PC-9 (cell line): Measurements from ENCODE around the gene SLC66A2. TPM values are rescaled to one million over a fixed set of nuclear protein-coding genes. Genes with fewer than 3 reads are reported as not detected.

Experiments used
- BruUV-seq: library from RNA; stranded (reverse); fragments of 400-500 nt; replicated peaks from 2 replicates; lab custom pipeline; 2021; lab: Mats Ljungman, UMichigan
- CTCF ChIA-PET: fragments of 300-600 bp; sonication (Branson Sonifier 250); formaldehyde crosslinking; loops from one replicate; lab custom pipeline; 2022; ENCODE audit warnings: antibody characterized with exemption; lab: Charles Lee
- POLR2A ChIA-PET: fragments of 300-600 bp; sonication (Branson Sonifier 250); formaldehyde crosslinking; loops from one replicate; lab custom pipeline; 2022; ENCODE audit warnings: antibody characterized with exemption; ENCODE audit not compliant: unreplicated experiment; lab: Charles Lee
- DNase-seq, 2 experiments: peaks; one replicate each; pipeline versions ENCODE4 v3.0.0 to v3.0.0-alpha.2; 2015 to 2022; ENCODE audit warnings: mixed read lengths in 1 of 2
- H2AFZ ChIP-seq: fragments of 200-600 bp; sonication (generic); 2 replicates; pipeline ENCODE4 v1.8.1; 2017; ENCODE audit warnings: antibody characterized with exemption
- H3F3A ChIP-seq: fragments of 200-600 bp; sonication (generic); 2 replicates; pipeline ENCODE4 v1.8.1; 2017; ENCODE audit warnings: antibody characterized with exemption, mild to moderate bottlenecking, low read depth; ENCODE audit not compliant: insufficient read depth
- H3K27ac ChIP-seq: fragments of 200-600 bp; sonication (generic); 2 replicates; pipeline ENCODE4 v1.6.1; 2016; ENCODE audit warnings: mixed run types
- H3K27me3 ChIP-seq: fragments of 200-600 bp; sonication (generic); 2 replicates; pipeline ENCODE4 v1.6.1; 2016; ENCODE audit warnings: low read depth, mixed run types; ENCODE audit not compliant: insufficient read depth
- H3K36me3 ChIP-seq: fragments of 200-600 bp; sonication (generic); 2 replicates; pipeline ENCODE4 v1.6.1; 2016; ENCODE audit warnings: low read depth, mixed run types
- H3K4me1 ChIP-seq: fragments of 200-600 bp; sonication (generic); replicated peaks from 2 replicates; pipeline ENCODE4 v1.6.1; 2016; ENCODE audit warnings: mixed run types; ENCODE audit not compliant: insufficient read depth
- H3K4me2 ChIP-seq: fragments of 200-600 bp; sonication (generic); 2 replicates; pipeline ENCODE4 v1.6.1; 2017; ENCODE audit warnings: mixed run types
- H3K4me3 ChIP-seq: fragments of 200-600 bp; sonication (generic); 2 replicates; pipeline ENCODE4 v1.6.1; 2016; ENCODE audit warnings: mixed run types
- H3K79me2 ChIP-seq: fragments of 200-600 bp; sonication (generic); 2 replicates; pipeline ENCODE4 v1.6.1; 2017; ENCODE audit warnings: low read depth, mixed run types
- H3K9me2 ChIP-seq: fragments of 200-600 bp; sonication (generic); 2 replicates; pipeline ENCODE4 v1.8.1; 2017; ENCODE audit warnings: mild to moderate bottlenecking; ENCODE audit not compliant: insufficient read depth
- H3K9me3 ChIP-seq: fragments of 200-600 bp; sonication (generic); 2 replicates; pipeline ENCODE4 v1.8.1; 2016; ENCODE audit warnings: low read depth; ENCODE audit not compliant: insufficient read depth
- H4K20me1 ChIP-seq: fragments of 200-600 bp; sonication (generic); 2 replicates; pipeline ENCODE4 v1.8.1; 2017; ENCODE audit not compliant: insufficient read depth
- CTCF ChIP-seq: fragments of 200-600 bp; sonication (generic); conservative IDR thresholded peaks from 2 replicates; pipeline ENCODE4 v1.6.1; 2017; ENCODE audit warnings: mixed run types, antibody characterized with exemption, mild to moderate bottlenecking, moderate library complexity
- EZH2 ChIP-seq: fragments of 200-600 bp; sonication (generic); IDR thresholded peaks from 2 replicates; pipeline ENCODE4 v1.8.0; 2017; ENCODE audit warnings: antibody characterized with exemption, low read depth
- intact Hi-C: fragments of 100-400 bp; cut with micrococcal nuclease; formaldehyde crosslinking; loops from one replicate; pipeline ENCODE4 v1.10.0; 2022; ENCODE audit not compliant: unreplicated experiment
- total RNA-seq: library from RNA; stranded (reverse); gene quantifications from 2 replicates; pipeline ENCODE4 v1.2.3, GENCODE V29; 2021

Gene SLC66A2
- total RNA-seq, 1 experiment from 2014 or later, result 24.3 TPM

DNA sequence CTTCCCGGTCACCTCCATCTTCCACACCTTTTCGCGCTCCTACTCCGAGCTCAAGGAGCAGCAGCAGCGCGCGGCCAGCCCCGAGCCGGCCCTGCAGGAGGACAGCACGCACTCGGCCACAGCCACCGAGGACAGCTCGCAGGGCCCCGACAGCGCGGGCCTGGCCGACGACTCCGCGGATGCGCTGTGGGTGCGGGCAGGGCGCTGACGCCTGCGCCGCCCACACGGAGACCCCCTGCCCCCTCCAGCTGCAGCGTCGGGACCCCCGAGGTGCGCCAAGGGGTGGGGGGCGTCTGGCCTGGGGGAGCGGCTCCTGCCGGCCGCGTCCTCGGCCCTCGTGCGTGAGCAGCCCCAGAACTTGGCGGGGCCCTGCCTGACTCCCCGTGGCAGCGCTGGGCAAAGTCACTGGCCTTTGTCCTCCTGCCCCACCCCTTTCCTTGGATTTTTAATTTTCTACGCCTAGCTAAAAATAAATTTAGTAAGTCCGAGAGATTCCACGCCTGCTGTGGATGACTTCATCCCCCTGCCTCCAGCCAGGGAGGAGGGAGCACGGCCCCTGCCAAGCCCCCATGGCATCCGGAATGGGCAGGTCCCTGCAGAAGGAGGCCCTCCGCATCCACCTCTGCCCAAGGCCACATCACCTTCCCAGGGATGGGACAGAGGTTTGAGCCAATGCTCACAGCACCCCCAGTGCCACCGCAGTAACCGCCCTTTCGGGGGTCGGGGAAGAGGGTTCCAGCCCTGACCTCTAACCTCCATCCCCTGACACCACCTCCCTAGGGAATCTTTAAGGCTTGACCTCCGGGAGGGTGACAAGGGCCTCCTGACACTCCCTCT lies 51.6 kb downstream of the SLC66A2 start:
- no peaks in the 10 kb centered on the region for H3K27me3 ChIP-seq
- DNase-seq, result no peak
- no peaks in the 10 kb centered on the region for H4K20me1 ChIP-seq
- no peaks in the 10 kb centered on the region for H3K9me2 ChIP-seq
- intact Hi-C loops, result no loop called here
- peaks cover 33% of the 10 kb centered on the region for H3K9me3 ChIP-seq
- no peaks in the 10 kb centered on the region for H3K79me2 ChIP-seq
- no peak overlapping the region for H3K27ac ChIP-seq
- ChIA-PET CTCF (no interaction called here), POLR2A (no interaction called here)
- TF ChIP-seq CTCF (no peak), EZH2 (no peak)
- H3K4me2 ChIP-seq, result no peak overlapping the region
- no peak overlapping the region for H3K4me3 ChIP-seq
- no peaks in the 10 kb centered on the region for H3K4me1 ChIP-seq
- no TSS peak for BruUV-seq
- no peaks in the 10 kb centered on the region for H3K36me3 ChIP-seq
- H3F3A ChIP-seq, result peaks cover 6% of the 10 kb centered on the region; the same call in 1 of the 2 replicates
- H2AFZ ChIP-seq, result no peak overlapping the region

- no peak for TF ChIP-seq CTCF
- TF ChIP-seq EZH2, result no peak
- no peaks in the 10 kb centered on the region for H3K79me2 ChIP-seq
- H3K4me2 ChIP-seq, result no peak overlapping the region
- DNase-seq, result no peak
- ChIA-PET POLR2A (no interaction called here), CTCF (no interaction called here)
- H2AFZ ChIP-seq, result no peak overlapping the region
- no peaks in the 10 kb centered on the region for H3K4me1 ChIP-seq
- intact Hi-C loops, result no loop called here
- no TSS peak for BruUV-seq
- H4K20me1 ChIP-seq, result no peaks in the 10 kb centered on the region
- H3K27ac ChIP-seq, result no peak overlapping the region
- H3F3A ChIP-seq, result peaks cover 6% of the 10 kb centered on the region; the same call in 1 of the 2 replicates
- no peak overlapping the region for H3K4me3 ChIP-seq
- H3K36me3 ChIP-seq, result no peaks in the 10 kb centered on the region
- peaks cover 33% of the 10 kb centered on the region for H3K9me3 ChIP-seq
- H3K27me3 ChIP-seq, result no peaks in the 10 kb centered on the region
- H3K9me2 ChIP-seq, result no peaks in the 10 kb centered on the region
Observed at GRCh38 chr18:79898952-79899608, 52.4 kb downstream of the SLC66A2 start.

- no peaks in the 10 kb centered on the region for H3K79me2 ChIP-seq
- BruUV-seq, result no TSS peak
- DNase-seq, result no peak
- H4K20me1 ChIP-seq, result no peaks in the 10 kb centered on the region
- H3K9me2 ChIP-seq, result no peaks in the 10 kb centered on the region
- H2AFZ ChIP-seq, result no peak overlapping the region
- H3K36me3 ChIP-seq, result no peaks in the 10 kb centered on the region
- no peak overlapping the region for H3K4me3 ChIP-seq
- intact Hi-C loops, result no loop called here
- ChIA-PET POLR2A (no interaction called here), CTCF (no interaction called here)
- H3K27me3 ChIP-seq, result no peaks in the 10 kb centered on the region
- H3K27ac ChIP-seq, result no peak overlapping the region
- TF ChIP-seq EZH2 (no peak), CTCF (no peak)
- no peaks in the 10 kb centered on the region for H3K4me1 ChIP-seq
- H3K4me2 ChIP-seq, result no peak overlapping the region
- H3K9me3 ChIP-seq, result peaks cover 33% of the 10 kb centered on the region
- peaks cover 6% of the 10 kb centered on the region; the same call in 1 of the 2 replicates for H3F3A ChIP-seq
Observed at GRCh38 chr18:79897940-79898625, 53.4 kb downstream of the SLC66A2 start.
